GM19238 (cell line): Measurements from ENCODE around the gene MOBP.
"Not testable (repeated sequence)": the region's sequence is repeated elsewhere in the genome, so short reads cannot be mapped to it uniquely, and the experiment has no call there.

Experiments used
- DNase-seq: peaks from one replicate; pipeline ENCODE4 v3.0.0; 2011; ENCODE audit warnings: low spot score; ENCODE audit not compliant: insufficient read length

MOBP gene, protein sequence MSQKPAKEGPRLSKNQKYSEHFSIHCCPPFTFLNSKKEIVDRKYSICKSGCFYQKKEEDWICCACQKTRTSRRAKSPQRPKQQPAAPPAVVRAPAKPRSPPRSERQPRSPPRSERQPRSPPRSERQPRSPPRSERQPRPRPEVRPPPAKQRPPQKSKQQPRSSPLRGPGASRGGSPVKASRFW

DNA sequence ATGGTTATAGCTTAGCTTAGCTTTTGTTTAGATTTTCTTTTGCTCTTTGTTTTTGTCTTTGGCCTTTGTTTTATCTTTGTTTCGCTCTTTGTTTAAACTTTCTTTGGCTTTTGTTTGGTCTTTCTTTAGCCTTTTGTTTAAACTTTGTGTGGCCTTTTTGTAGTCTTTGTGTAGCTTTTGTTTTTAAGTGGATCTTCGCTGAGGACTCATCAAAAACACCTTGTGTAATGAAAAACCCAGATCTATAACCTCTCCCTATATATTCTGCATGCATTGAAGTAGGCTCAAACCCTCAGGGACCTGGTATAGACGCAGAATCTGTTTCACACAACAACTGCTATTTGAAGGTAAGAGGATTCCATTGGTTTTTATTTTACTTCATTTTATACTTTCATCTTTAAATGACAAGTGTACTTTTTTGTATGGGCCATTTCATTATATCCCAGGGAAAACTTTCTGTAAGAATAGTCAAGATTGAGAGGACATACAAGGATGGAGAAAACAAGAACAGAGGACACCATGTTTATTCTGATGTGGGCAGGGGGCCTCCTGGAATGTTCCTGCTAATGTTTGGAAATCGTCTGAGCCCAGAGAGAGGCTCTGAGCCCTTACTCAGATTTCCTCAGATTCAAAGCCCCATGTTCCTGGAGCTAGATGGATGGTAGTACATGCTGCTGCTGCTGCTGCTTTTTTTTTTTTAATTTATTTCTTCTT, at the start of gene MOBP:
Gene MOBP, plus strand, starts transcription at position 287 of the 714 bp plus-strand sequence. CDS start 34,390 bp downstream, outside the sequence.
- DNase-seq: no peak

- DNase-seq: not testable (repeated sequence)
These were observed 48.8 kb upstream of the MOBP start for GRCh38 chr3:39418556-39419225.

- no peak for DNase-seq
These were observed 47.7 kb upstream of the MOBP start for GRCh38 chr3:39419742-39420315.

- DNase-seq: no peak
These were observed 46.9 kb upstream of the MOBP start for GRCh38 chr3:39420543-39420942.

DNA sequence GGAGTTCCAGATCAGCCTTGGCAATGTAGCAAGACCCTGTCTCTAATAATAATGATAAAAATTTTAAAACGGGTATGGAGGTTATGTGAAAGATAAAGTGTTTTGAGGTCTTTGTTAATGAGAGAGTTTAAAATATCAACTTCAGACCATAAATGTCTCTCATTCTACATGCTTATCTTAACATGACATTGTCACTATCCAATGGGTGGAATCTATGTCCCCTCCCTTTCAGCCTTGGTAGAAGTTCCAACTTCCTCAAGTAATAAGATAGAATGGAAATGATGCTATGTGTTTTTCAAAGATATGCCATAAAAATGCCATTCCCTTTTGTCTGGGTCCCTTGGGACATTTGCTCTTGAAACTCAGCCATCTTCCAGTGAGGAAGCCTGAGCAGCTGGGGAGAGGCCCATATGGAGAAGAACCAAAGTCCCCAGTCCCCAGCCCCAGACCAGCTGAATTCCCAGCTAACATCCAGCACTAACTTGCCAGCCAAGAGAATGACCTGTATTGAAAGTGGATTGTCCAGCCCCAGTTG, 44.0 kb upstream of the MOBP start:
- no peak for DNase-seq

DNA sequence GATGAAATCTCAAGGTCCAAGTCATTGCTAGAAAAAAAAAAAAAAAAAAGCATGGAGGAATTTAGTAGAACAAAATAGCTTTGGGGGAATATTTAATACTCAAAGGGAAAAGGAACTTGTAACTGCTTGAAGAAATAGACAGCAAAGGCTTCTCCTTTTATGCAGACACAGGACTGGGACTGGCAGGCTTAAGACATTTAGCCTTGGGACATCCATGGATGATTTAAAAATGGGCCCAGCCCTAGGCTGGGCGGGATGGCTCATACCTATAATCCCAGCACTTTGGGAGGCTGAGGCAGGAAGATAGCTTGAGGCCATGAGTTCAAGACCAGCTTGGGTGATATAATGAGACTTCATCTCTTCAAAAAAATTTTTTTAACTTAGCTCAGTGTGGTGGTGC, 41.2 kb upstream of the MOBP start:
- no peak for DNase-seq

GRCh38 chr3:39427506-39427905, 40.0 kb upstream of the MOBP start:
- no peak for DNase-seq

GRCh38 chr3:39428745-39429201, 38.7 kb upstream of the MOBP start:
- DNase-seq: no peak

DNA sequence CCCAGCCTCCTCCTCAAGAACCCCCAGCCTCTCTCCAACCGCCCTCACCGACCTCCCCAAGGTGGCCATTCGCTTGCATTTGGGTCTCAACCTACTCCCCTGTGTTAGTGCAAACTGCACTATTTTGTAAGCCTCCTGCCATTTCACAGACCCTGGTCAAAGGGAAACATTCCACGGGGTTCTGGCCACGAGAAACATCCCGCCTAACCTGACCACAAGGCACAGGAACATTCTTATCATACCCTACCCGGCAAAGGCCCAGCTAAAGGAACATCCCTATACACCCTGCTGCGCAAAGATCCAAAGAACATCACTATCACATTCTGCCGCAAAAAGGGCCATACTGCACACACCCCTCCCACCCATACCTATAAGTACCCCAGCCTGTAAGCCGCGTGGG, 38.0 kb upstream of the MOBP start:
- DNase-seq: no peak

GRCh38 chr3:39432342-39432741, 35.1 kb upstream of the MOBP start:
- no peak for DNase-seq

- no peak for DNase-seq
These were observed 33.8 kb upstream of the MOBP start for GRCh38 chr3:39433642-39434041.

DNA sequence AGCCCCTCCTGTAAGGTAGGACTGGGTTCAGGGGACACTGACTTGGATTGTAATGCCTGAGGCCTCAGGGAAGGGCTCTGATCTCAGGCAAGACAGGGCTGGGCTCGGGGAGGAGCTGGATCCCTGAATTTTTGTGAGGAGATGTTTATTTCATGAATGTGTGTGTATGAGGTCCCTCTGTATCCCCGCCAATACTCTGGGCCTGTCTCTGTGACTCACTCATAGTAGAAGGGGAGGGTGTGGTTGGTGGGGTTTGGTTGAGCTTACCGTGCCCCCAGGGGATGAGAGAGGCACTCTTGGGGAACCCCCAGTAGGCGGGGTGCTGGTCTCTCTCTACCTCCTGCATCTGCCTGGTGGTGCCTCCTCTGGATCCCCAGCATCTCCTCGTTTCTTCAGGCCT, 32.9 kb upstream of the MOBP start:
- DNase-seq: no peak

DNA sequence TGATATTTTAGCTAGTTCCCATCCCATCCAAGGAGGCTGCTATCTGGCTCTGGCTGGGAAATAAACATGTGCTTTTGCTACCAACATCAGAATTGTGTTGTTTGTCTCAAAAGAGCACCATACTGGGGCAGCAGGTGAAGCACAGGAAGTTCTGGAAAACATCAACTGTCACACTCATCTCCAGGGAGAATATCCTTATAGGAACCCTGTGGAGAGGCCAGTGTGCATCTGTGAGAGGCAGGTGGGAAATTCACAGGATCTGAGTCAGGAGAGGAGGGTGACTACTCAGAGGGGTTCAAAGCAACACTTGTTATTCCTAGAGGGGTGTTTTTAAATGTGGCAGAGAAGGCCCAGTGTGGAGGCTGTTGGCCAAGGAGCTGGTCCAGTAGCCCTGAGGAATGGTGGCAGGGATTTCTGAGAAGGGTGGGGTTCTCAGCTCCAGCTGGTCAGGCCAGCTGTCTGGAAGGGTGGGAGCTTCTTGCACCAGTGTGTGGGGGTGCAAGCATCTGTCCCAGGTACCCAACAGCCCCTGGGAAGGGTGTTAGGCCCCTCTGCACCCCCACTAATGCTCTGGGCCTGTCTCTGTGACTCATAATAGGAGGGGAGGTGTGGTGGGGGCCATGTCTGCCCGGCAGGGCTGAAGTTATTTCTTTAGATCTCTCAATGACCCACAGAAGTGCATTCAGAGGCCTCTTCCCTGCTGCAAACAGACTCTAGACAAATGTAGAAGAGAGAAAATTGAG, 32.3 kb upstream of the MOBP start:
- no peak for DNase-seq

DNA sequence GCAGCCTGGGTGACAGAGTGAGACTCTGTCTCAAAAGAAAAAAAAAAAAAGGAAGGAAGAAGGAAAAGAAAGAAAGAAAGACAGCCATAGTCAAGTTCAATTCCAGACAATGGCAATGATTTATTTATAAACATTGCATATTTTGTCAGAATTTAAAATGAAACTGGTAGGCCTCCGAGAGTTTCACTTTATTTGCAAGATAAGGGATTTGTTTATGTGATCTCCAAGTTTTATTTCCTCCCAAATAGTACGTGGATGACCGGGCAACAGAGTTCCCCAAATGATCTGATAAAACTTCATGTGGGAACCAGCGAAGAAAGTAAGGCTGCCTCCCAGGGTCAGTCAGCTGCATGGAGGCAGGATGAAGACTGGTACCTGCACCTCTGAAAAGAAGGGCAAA, 28.6 kb upstream of the MOBP start:
- DNase-seq: no peak

GRCh38 chr3:39440316-39440715, 27.2 kb upstream of the MOBP start:
- DNase-seq: no peak

- DNase-seq: no peak
These were observed 23.9 kb upstream of the MOBP start for GRCh38 chr3:39443530-39443929.

DNA sequence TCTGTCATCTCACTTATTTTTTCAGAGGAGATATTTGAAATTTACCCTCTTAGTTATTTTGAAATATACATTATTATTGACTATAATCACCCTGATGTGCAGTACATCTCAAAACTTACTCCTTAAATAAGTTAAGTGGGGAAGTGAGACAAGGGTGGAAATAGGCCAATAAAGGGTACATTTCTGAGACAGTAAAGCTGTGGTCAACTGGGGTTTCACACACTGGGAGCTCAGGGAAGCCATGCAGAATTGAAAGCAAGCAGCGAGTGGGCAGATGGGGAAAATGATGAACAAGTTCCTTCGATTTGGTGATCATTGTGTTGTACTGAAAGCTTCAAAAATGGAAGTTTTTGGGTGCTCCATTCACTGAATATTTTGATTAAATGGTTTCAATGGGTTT, 21.6 kb upstream of the MOBP start:
- DNase-seq: no peak

DNA sequence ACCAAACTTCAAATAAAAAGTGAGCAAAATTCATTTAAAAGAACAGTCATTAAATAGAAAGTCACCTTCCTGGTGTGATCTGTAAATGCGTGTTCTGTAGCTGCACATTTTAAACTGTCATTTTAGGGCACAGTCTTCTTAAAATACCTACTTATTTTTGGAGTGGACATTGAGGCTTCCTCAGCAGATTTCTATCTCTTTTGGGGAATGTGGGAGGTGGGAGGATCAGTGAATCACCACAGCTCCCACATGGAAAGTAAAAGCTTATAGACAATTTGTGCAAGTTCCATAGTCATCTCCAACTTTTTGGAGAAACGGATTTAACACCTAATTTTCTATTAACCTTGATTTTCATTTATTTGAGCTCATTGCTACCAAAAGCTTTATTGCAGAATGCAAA, 21.0 kb upstream of the MOBP start:
- no peak for DNase-seq

DNA sequence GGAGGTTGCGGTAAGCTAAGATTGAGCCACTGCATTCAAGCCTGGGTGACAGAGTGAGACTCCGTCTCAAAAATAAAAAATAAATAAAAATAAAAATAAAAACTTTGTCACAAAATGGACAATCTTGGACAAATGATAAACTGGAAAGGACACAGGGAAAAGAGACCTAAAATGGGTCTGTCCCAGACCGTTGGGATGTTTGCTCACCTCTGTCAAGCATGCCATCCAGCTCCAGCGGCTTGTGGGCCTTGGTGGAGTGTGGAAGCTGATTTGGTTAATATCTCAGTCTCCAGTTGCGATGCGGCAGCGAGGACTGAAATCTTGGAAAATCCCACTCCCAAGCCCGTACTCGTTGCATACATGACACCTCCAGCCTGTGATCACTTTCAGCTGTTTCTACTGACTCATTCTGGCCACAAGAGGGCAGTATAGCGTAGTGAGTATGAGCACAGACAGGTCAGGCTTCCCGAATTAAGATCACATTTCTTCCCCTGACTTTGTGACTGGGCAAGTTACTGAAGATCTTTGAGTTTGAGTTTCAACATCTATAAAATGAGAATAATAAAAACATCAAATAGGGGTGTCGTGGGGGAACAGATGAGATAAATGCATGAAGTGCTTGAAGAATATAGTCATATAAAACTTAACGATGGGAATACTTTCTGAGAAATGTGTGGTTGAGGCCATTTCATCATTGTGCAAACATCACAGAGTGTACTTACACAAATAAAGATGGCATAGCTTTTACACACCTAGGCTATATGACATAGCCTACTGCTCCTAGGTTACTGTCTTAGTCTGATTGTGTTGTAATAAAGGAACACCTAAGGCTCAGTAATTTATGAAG, 19.6 kb upstream of the MOBP start:
- DNase-seq: peak; percentile 56

DNA sequence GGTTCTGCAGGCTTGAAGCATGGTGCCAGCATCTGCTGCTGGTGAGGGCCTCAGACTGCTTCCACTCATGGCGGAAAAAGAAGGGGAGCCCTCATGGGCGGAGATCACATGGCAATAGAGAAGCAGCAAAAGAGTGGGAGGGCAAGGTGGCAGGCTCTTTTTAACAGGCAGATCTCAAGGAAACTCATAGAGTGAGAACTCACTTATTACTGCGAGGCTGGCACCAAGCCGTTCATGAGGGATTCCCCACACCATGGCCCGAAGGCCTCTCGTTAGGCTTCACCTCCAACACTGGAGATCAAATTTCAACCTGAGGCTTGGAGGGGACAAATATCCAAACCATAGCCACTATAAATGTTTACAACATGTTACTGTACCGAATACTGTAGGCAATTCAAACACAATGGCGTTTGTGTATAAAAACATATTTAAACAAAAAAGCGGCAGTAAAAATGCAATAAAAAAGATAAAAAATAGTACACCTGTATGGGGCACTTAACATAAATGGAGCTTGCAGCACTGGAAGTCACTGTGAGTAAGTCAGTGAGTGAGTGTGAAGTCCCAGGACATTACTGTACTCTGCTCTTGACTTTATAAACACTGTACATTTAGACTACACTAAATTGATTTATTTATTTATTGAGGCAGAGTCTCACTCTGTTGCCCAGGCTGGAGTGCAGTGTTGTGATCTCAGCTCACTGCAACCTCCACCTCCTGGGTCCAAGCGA, 18.8 kb upstream of the MOBP start:
- DNase-seq: no peak
